ENCODE measurements around the gene SYNRG.
"Not testable (repeated sequence)": the region's sequence is repeated elsewhere in the genome, so short reads cannot be mapped to it uniquely, and the experiment has no call there.

The SYNRG gene

DNA sequence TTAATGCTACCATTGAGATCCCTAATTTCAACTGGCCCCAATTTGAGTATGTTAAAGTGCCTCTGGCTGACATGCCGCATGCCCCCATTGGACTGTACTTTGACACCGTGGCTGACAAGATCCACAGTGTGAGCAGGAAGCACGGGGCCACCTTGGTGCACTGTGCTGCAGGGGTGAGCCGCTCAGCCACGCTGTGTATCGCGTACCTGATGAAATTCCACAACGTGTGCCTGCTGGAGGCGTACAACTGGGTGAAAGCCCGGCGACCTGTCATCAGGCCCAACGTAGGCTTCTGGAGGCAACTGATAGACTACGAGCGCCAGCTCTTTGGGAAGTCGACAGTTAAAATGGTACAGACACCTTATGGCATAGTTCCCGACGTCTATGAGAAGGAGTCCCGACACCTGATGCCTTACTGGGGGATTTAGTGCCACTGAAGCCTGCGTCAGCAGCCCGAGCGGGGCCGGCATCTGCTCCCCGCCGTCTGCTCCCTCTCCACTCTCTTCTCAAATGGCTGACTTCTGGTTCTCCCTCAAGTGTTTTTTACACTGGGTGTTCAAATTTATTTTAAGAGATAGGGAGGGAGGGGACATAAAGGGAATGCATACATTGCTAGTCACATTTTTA, 96.7 kb downstream of the SYNRG start:
- H3K4me1 ChIP-seq (ENCODE audit: insufficient read depth, low read length): no peaks in the 10 kb centered on the region
- H3K27ac ChIP-seq (ENCODE audit: low read depth, low read length): no peak overlapping the region
- H3K4me3 ChIP-seq (ENCODE audit: low read depth in 1 of 2, low read length in 2 of 2): no peak overlapping the region
- no peaks in the 10 kb centered on the region for H3K9me3 ChIP-seq (ENCODE audit: low read length)
- H3K27me3 ChIP-seq (ENCODE audit: control insufficient read depth in 1 of 2, insufficient read depth in 2 of 2, low read length in 2 of 2): no peaks in the 10 kb centered on the region
- no peak overlapping the region for H3K9ac ChIP-seq (ENCODE audit: low read length)
- peaks cover 5% of the 10 kb centered on the region for H3K36me3 ChIP-seq (ENCODE audit: insufficient read depth, low read length)

DNA sequence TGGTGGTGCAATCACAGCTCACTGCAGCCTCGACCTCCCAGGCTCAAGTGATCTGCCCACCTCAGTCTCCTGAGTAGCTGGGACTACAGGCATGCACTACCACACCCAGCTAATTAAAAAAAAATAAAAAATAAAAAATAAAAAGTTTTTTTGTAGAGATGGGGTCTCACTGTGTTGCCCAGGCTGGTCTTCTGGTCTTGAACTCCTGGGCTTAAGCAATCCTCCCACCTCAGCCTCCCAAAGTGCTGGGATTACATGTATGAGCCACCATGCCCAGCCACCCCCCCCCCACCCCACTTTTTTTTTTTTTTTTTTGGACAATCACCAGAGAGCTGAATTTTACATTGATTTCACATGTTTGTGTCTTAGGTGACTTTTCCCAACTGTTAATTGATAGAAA, 97.6 kb downstream of the SYNRG start:
- not testable (repeated sequence) for H3K9ac ChIP-seq (ENCODE audit: low read length); H3K27ac ChIP-seq (ENCODE audit: low read depth, low read length); H3K4me3 ChIP-seq (ENCODE audit: low read depth in 1 of 2, low read length in 2 of 2); H3K27me3 ChIP-seq (ENCODE audit: control insufficient read depth in 1 of 2, insufficient read depth in 2 of 2, low read length in 2 of 2); H3K4me1 ChIP-seq (ENCODE audit: insufficient read depth, low read length); H3K36me3 ChIP-seq (ENCODE audit: insufficient read depth, low read length); H3K9me3 ChIP-seq (ENCODE audit: low read length)

DNA sequence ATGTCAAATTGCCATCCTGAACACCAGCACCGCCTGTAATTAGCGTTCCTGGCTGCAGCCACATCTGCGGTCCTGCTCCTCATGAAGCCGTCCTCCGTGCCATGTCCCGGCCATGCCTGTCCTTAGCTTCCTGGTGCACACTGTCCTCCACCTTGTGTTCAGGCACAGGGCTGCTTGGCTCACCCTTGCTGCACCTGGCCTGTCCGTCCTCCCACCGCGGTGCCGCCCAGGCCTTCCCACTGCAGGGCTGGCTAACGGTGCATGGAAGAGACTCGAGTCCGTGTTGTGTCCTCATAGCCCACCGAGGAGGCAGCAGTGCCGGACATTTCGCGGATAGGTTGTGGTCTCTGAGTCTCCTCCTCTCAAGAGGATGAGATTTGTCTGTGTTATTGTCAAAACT, 99.2 kb downstream of the SYNRG start:
- Histone ChIP-seq H3K9me3 (ENCODE audit: low read length) (no peaks in the 10 kb centered on the region), H3K27ac (ENCODE audit: low read depth, low read length) (no peak overlapping the region), H3K9ac (ENCODE audit: low read length) (no peak overlapping the region), H3K4me3 (ENCODE audit: low read depth in 1 of 2, low read length in 2 of 2) (no peak overlapping the region), H3K27me3 (ENCODE audit: control insufficient read depth in 1 of 2, insufficient read depth in 2 of 2, low read length in 2 of 2) (no peaks in the 10 kb centered on the region), H3K4me1 (ENCODE audit: insufficient read depth, low read length) (no peaks in the 10 kb centered on the region), H3K36me3 (ENCODE audit: insufficient read depth, low read length) (no peaks in the 10 kb centered on the region)

GRCh38 chr17:37507111-37507510, 102.1 kb downstream of the SYNRG start:
- Histone ChIP-seq H3K36me3 (ENCODE audit: insufficient read depth, low read length) (no peaks in the 10 kb centered on the region), H3K27ac (ENCODE audit: low read depth, low read length) (no peak overlapping the region), H3K4me3 (ENCODE audit: low read depth in 1 of 2, low read length in 2 of 2) (no peak overlapping the region), H3K9me3 (ENCODE audit: low read length) (no peaks in the 10 kb centered on the region), H3K9ac (ENCODE audit: low read length) (no peak overlapping the region), H3K4me1 (ENCODE audit: insufficient read depth, low read length) (no peaks in the 10 kb centered on the region), H3K27me3 (ENCODE audit: control insufficient read depth in 1 of 2, insufficient read depth in 2 of 2, low read length in 2 of 2) (no peaks in the 10 kb centered on the region)

- H3K27me3 ChIP-seq (ENCODE audit: control insufficient read depth in 1 of 2, insufficient read depth in 2 of 2, low read length in 2 of 2): no peaks in the 10 kb centered on the region
- no peak overlapping the region for H3K9ac ChIP-seq (ENCODE audit: low read length)
- H3K4me1 ChIP-seq (ENCODE audit: insufficient read depth, low read length): no peaks in the 10 kb centered on the region
- no peak overlapping the region for H3K4me3 ChIP-seq (ENCODE audit: low read depth in 1 of 2, low read length in 2 of 2)
- no peak overlapping the region for H3K27ac ChIP-seq (ENCODE audit: low read depth, low read length)
- no peaks in the 10 kb centered on the region for H3K36me3 ChIP-seq (ENCODE audit: insufficient read depth, low read length)
- H3K9me3 ChIP-seq (ENCODE audit: low read length): no peaks in the 10 kb centered on the region
Observed at GRCh38 chr17:37506678-37507077, 102.5 kb downstream of the SYNRG start.

DNA sequence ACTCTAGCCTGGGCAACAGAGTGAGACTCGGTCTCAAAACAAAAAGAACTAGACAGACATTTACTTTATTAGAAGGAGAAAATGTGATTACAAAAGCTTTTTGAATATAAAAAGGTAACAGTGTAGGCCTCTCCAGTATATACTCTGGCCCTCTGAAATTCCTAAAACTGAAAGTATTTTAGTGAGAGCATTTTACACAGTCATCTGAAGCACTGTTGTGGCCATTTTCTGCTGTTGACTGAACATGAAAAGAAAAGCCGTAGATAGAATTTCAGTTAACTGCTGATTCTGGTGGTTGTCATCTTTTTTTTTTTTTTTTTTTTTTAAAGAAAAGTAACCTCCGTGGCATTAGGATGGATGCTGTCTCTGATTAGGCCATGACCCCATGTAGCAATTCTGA, 103.9 kb downstream of the SYNRG start:
- no peaks in the 10 kb centered on the region for H3K27me3 ChIP-seq (ENCODE audit: control insufficient read depth in 1 of 2, insufficient read depth in 2 of 2, low read length in 2 of 2)
- no peaks in the 10 kb centered on the region for H3K9me3 ChIP-seq (ENCODE audit: low read length)
- H3K36me3 ChIP-seq (ENCODE audit: insufficient read depth, low read length): no peaks in the 10 kb centered on the region
- no peak overlapping the region for H3K9ac ChIP-seq (ENCODE audit: low read length)
- no peak overlapping the region for H3K4me3 ChIP-seq (ENCODE audit: low read depth in 1 of 2, low read length in 2 of 2)
- no peaks in the 10 kb centered on the region for H3K4me1 ChIP-seq (ENCODE audit: insufficient read depth, low read length)
- no peak overlapping the region for H3K27ac ChIP-seq (ENCODE audit: low read depth, low read length)

GRCh38 chr17:37503148-37503547, 106.1 kb downstream of the SYNRG start:
- no peaks in the 10 kb centered on the region for H3K27me3 ChIP-seq (ENCODE audit: control insufficient read depth in 1 of 2, insufficient read depth in 2 of 2, low read length in 2 of 2)
- no peak overlapping the region for H3K27ac ChIP-seq (ENCODE audit: low read depth, low read length)
- H3K9me3 ChIP-seq (ENCODE audit: low read length): no peaks in the 10 kb centered on the region

GRCh38 chr17:37502009-37502936, 106.9 kb downstream of the SYNRG start:
- Histone ChIP-seq H3K27ac (ENCODE audit: low read depth, low read length) (no peak overlapping the region), H3K9ac (ENCODE audit: low read length) (no peak overlapping the region)

More at GRCh38 chr17:37503148-37503547, 106.1 kb downstream of the SYNRG start:
- Histone ChIP-seq H3K9ac (ENCODE audit: low read length) (no peak overlapping the region), H3K36me3 (ENCODE audit: insufficient read depth, low read length) (no peaks in the 10 kb centered on the region), H3K4me3 (ENCODE audit: low read depth in 1 of 2, low read length in 2 of 2) (no peak overlapping the region), H3K4me1 (ENCODE audit: insufficient read depth, low read length) (no peaks in the 10 kb centered on the region)

DNA sequence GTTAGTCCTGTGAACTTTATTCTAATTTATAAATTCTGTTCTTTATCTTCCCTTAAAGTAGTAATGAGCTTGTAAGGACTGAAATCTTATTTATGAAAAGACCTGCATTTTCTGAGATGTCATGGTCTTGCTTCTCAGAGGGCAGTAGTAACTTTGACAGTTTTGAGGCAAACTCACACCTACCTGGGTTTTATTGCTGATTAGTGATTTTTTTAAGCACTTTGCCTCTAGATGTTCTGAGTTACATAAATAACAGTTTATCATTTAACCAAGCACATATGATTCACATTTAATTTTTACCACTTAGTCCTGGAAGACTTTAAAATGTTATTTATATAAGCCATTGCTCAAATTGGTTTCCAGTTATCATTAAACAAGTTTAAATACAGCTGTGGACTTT, 108.8 kb downstream of the SYNRG start:
- Histone ChIP-seq H3K4me3 (ENCODE audit: low read depth in 1 of 2, low read length in 2 of 2) (no peak overlapping the region), H3K27ac (ENCODE audit: low read depth, low read length) (no peak overlapping the region), H3K9me3 (ENCODE audit: low read length) (no peaks in the 10 kb centered on the region), H3K4me1 (ENCODE audit: insufficient read depth, low read length) (no peaks in the 10 kb centered on the region), H3K36me3 (ENCODE audit: insufficient read depth, low read length) (no peaks in the 10 kb centered on the region), H3K9ac (ENCODE audit: low read length) (no peak overlapping the region), H3K27me3 (ENCODE audit: control insufficient read depth in 1 of 2, insufficient read depth in 2 of 2, low read length in 2 of 2) (no peaks in the 10 kb centered on the region)

More at GRCh38 chr17:37502009-37502936, 106.9 kb downstream of the SYNRG start:
- no peak overlapping the region for H3K4me3 ChIP-seq (ENCODE audit: low read depth in 1 of 2, low read length in 2 of 2)
- H3K36me3 ChIP-seq (ENCODE audit: insufficient read depth, low read length): no peaks in the 10 kb centered on the region
- no peaks in the 10 kb centered on the region for H3K4me1 ChIP-seq (ENCODE audit: insufficient read depth, low read length)
- no peaks in the 10 kb centered on the region for H3K27me3 ChIP-seq (ENCODE audit: control insufficient read depth in 1 of 2, insufficient read depth in 2 of 2, low read length in 2 of 2)
- H3K9me3 ChIP-seq (ENCODE audit: low read length): no peaks in the 10 kb centered on the region

DNA sequence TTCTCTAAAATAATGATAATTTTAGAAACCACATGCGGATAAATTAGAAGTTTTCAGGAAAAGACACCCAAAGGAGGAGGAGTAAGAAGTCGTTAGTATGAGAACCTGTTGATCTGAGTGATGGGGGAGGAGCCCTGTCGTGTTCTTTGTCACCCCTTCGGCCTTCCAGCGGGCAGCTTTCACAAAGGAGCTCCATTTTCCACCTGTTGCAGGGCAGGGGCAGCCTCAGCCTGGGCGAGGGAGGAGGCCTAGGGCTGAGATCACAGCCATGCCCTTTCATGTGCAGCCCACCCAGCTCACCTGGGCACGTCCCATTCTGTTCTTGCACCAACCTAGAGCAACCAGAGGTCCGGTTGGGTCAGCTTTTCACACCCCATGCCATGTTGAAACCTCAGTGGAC, 114.2 kb downstream of the SYNRG start:
- no peak overlapping the region for H3K27ac ChIP-seq (ENCODE audit: low read depth, low read length)
- H3K4me3 ChIP-seq (ENCODE audit: low read depth in 1 of 2, low read length in 2 of 2): no peak overlapping the region
- no peaks in the 10 kb centered on the region for H3K27me3 ChIP-seq (ENCODE audit: control insufficient read depth in 1 of 2, insufficient read depth in 2 of 2, low read length in 2 of 2)
- H3K36me3 ChIP-seq (ENCODE audit: insufficient read depth, low read length): no peaks in the 10 kb centered on the region
- H3K9me3 ChIP-seq (ENCODE audit: low read length): no peaks in the 10 kb centered on the region
- no peak overlapping the region for H3K9ac ChIP-seq (ENCODE audit: low read length)
- H3K4me1 ChIP-seq (ENCODE audit: insufficient read depth, low read length): peaks cover 29% of the 10 kb centered on the region

GRCh38 chr17:37494401-37494831, 114.8 kb downstream of the SYNRG start:
- Histone ChIP-seq H3K36me3 (ENCODE audit: insufficient read depth, low read length) (no peaks in the 10 kb centered on the region), H3K9ac (ENCODE audit: low read length) (no peak overlapping the region), H3K27ac (ENCODE audit: low read depth, low read length) (no peak overlapping the region)

More at GRCh38 chr17:37494401-37494831, 114.8 kb downstream of the SYNRG start:
- H3K9me3 ChIP-seq (ENCODE audit: low read length): no peaks in the 10 kb centered on the region
- H3K27me3 ChIP-seq (ENCODE audit: control insufficient read depth in 1 of 2, insufficient read depth in 2 of 2, low read length in 2 of 2): no peaks in the 10 kb centered on the region
- H3K4me3 ChIP-seq (ENCODE audit: low read depth in 1 of 2, low read length in 2 of 2): no peak overlapping the region
- peaks cover 29% of the 10 kb centered on the region for H3K4me1 ChIP-seq (ENCODE audit: insufficient read depth, low read length)

Measured in muscle layer of colon (tissue), 2 donors.